ENCODE data around the gene KIF6. TPM values are rescaled to one million over a fixed set of nuclear protein-coding genes. Genes with fewer than 3 reads are reported as not detected.

Gene KIF6
- total RNA-seq, 1 experiment from 2014 or later: not detected

GRCh38 chr6:39309942-39310531, 415.2 kb downstream of the KIF6 start:
- peak; percentile 92 for ATAC-seq
- ChIA-PET CTCF (interaction anchor here (0.8 to 1.6 kb wide), 2 partner anchors 9 to 437 kb away, joined by 3 to 5 read pairs; no protein-coding TSS in a partner anchor), POLR2A (no interaction called here)
- Histone ChIP-seq H3K27me3 (ENCODE audit: control insufficient read depth, insufficient read depth, low read length) (no peaks in the 10 kb centered on the region; the same call in 1 of the 2 replicates), H3K9me3 (ENCODE audit: control insufficient read depth, insufficient read depth, low read depth, low read length) (no peaks in the 10 kb centered on the region), H3K4me3 (ENCODE audit: low read depth in 2 of 2, low read length in 2 of 2) (no peak overlapping the region), H3K36me3 (ENCODE audit: control insufficient read depth, insufficient read depth, low read length) (no peaks in the 10 kb centered on the region), H3K4me1 (ENCODE audit: control insufficient read depth, insufficient read depth, low read length) (no peaks in the 10 kb centered on the region), H3K27ac (ENCODE audit: low read length) (no peak overlapping the region)
- TF ChIP-seq TCF7L2 (IDR thresholded peaks at IDR 0.05; ENCODE audit: low read depth, low read length) (no peak), SIN3A (IDR thresholded peaks at IDR 0.05; ENCODE audit: borderline replicate concordance, insufficient read depth, low read depth, low read length) (no peak), REST (IDR thresholded peaks at IDR 0.05; ENCODE audit: insufficient read depth in 1 of 2, low read depth in 2 of 2, low read length in 1 of 2) (no peak), POLR2AphosphoS5 (IDR thresholded peaks at IDR 0.05; ENCODE audit: low read depth, low read length) (no peak)
- TF ChIP-seq, protein P1, sequence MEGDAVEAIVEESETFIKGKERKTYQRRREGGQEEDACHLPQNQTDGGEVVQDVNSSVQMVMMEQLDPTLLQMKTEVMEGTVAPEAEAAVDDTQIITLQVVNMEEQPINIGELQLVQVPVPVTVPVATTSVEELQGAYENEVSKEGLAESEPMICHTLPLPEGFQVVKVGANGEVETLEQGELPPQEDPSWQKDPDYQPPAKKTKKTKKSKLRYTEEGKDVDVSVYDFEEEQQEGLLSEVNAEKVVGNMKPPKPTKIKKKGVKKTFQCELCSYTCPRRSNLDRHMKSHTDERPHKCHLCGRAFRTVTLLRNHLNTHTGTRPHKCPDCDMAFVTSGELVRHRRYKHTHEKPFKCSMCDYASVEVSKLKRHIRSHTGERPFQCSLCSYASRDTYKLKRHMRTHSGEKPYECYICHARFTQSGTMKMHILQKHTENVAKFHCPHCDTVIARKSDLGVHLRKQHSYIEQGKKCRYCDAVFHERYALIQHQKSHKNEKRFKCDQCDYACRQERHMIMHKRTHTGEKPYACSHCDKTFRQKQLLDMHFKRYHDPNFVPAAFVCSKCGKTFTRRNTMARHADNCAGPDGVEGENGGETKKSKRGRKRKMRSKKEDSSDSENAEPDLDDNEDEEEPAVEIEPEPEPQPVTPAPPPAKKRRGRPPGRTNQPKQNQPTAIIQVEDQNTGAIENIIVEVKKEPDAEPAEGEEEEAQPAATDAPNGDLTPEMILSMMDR (IDR thresholded peaks at IDR 0.05): peak; percentile 91
- no TSS peak for BruUV-seq (replicated peaks)
- peak; percentile 64 for DNase-seq (ENCODE audit: low read depth, low spot score)
- in situ Hi-C loops (cut with HindIII; ENCODE audit: low pct_unique_long_range_greater_than_20kb, low sequenced_read_pairs): no loop called here
- intact Hi-C loops (cut with micrococcal nuclease; ENCODE audit: unreplicated experiment): loop anchor here (5.0 to 10.0 kb wide), 3 partner anchors 65 to 438 kb away; no protein-coding TSS in a partner anchor

DNA sequence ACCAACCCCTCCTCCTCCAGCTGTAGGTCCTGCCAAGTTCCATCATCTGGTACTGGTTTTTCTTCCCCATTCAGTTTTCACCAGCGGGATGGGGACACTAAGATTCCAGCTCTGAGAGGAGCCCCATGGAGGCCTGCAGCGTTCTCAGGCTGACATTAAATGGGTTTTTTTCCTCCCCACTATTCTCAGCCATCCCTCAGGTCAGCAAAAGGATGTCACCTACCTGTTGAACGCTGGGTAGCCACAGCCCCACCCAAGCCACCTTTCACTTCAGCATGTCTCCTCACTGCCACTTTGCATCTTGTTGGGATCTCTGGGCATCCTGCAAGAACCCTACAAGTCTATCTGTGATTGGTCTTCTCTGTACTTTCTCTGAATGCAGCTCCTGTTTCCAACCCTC, 417.7 kb downstream of the KIF6 start:
- Histone ChIP-seq H3K9me3 (ENCODE audit: control insufficient read depth, insufficient read depth, low read depth, low read length) (no peaks in the 10 kb centered on the region), H3K27me3 (ENCODE audit: control insufficient read depth, insufficient read depth, low read length) (no peaks in the 10 kb centered on the region), H3K27ac (ENCODE audit: low read length) (no peak overlapping the region), H3K36me3 (ENCODE audit: control insufficient read depth, insufficient read depth, low read length) (no peaks in the 10 kb centered on the region), H3K4me3 (ENCODE audit: low read depth in 2 of 2, low read length in 2 of 2) (no peak overlapping the region), H3K4me1 (ENCODE audit: control insufficient read depth, insufficient read depth, low read length) (no peaks in the 10 kb centered on the region)
- ATAC-seq (no peak), DNase-seq (ENCODE audit: low read depth, low spot score) (no peak)
- CTCF ChIA-PET: no interaction called here
- in situ Hi-C loops (cut with HindIII; ENCODE audit: low pct_unique_long_range_greater_than_20kb, low sequenced_read_pairs): no loop called here
- intact Hi-C loops (cut with micrococcal nuclease; ENCODE audit: unreplicated experiment): loop anchor here (5.0 to 10.0 kb wide), 3 partner anchors 63 to 435 kb away; no protein-coding TSS in a partner anchor
- POLR2A ChIA-PET: no interaction called here
- TF ChIP-seq TCF7L2 (IDR thresholded peaks at IDR 0.05; ENCODE audit: low read depth, low read length) (no peak), SIN3A (IDR thresholded peaks at IDR 0.05; ENCODE audit: borderline replicate concordance, insufficient read depth, low read depth, low read length) (no peak), POLR2AphosphoS5 (IDR thresholded peaks at IDR 0.05; ENCODE audit: low read depth, low read length) (no peak), REST (IDR thresholded peaks at IDR 0.05; ENCODE audit: insufficient read depth in 1 of 2, low read depth in 2 of 2, low read length in 1 of 2) (no peak)
- TF ChIP-seq, protein P1 (IDR thresholded peaks at IDR 0.05): no peak
- BruUV-seq (replicated peaks): no TSS peak

Measured in Panc1 (cell line).